Neural progenitor cell (in vitro differentiated cells): ENCODE results near the gene PDSS1. TPM values are rescaled to one million over a fixed set of nuclear protein-coding genes. Genes with fewer than 3 reads are reported as not detected.

Experiments used
- DNase-seq: peaks from one replicate; pipeline ENCODE4 v3.0.0-alpha.2; 2016; ENCODE audit warnings: low spot score
- H2AFZ ChIP-seq: fragments of 200-600 bp; sonication (generic); replicated peaks from 2 replicates; pipeline ENCODE4 v1.6.1; 2016; ENCODE audit warnings: antibody characterized with exemption
- H3F3A ChIP-seq: fragments of 200-600 bp; sonication (generic); 2 replicates; pipeline ENCODE4 v1.6.1; 2016; ENCODE audit warnings: antibody characterized with exemption, low read depth
- H3K27ac ChIP-seq: fragments of 200-600 bp; sonication (generic); 2 replicates; pipeline ENCODE4 v1.5.1; 2016; ENCODE audit warnings: mild to moderate bottlenecking
- H3K27me3 ChIP-seq: fragments of 200-600 bp; sonication (generic); 2 replicates; pipeline ENCODE4 v1.6.1; 2016; ENCODE audit warnings: mild to moderate bottlenecking, moderate library complexity
- H3K36me3 ChIP-seq: fragments of 200-600 bp; sonication (generic); 2 replicates; pipeline ENCODE4 v1.5.1; 2016
- H3K4me1 ChIP-seq: fragments of 200-600 bp; sonication (generic); 2 replicates; pipeline ENCODE4 v1.6.1; 2016; ENCODE audit warnings: mixed run types
- H3K4me2 ChIP-seq: fragments of 200-600 bp; sonication (generic); 2 replicates; pipeline ENCODE4 v1.6.1; 2016
- H3K4me3 ChIP-seq: fragments of 200-600 bp; sonication (generic); 2 replicates; pipeline ENCODE4 v1.5.1; 2016
- H3K79me2 ChIP-seq: fragments of 200-600 bp; sonication (generic); 2 replicates; pipeline ENCODE4 v1.6.1; 2016; ENCODE audit warnings: low read depth
- H3K9ac ChIP-seq: fragments of 200-600 bp; sonication (generic); 2 replicates; pipeline ENCODE4 v1.6.1; 2016
- H3K9me3 ChIP-seq: fragments of 200-600 bp; sonication (generic); 2 replicates; pipeline ENCODE4 v1.5.1; 2016; ENCODE audit warnings: low read depth
- H4K20me1 ChIP-seq: fragments of 200-600 bp; sonication (generic); 2 replicates; pipeline ENCODE4 v1.6.1; 2016; ENCODE audit warnings: low read depth
- H3K27ac Mint-ChIP-seq: 3 replicates; pipeline ENCODE4 v1.8.0; 2021; ENCODE audit warnings: mixed read lengths
- H3K27me3 Mint-ChIP-seq: 2 replicates; pipeline ENCODE4 v1.8.0; 2022; ENCODE audit warnings: low read depth, mild to moderate bottlenecking, inconsistent platforms, moderate library complexity, mixed read lengths; ENCODE audit not compliant: insufficient read depth
- H3K36me3 Mint-ChIP-seq: 3 replicates; pipeline ENCODE4 v1.8.0; 2021; ENCODE audit warnings: mixed read lengths
- H3K4me1 Mint-ChIP-seq: 3 replicates; pipeline ENCODE4 v1.8.0; 2021; ENCODE audit warnings: mixed read lengths
- H3K4me3 Mint-ChIP-seq: 3 replicates; pipeline ENCODE4 v1.8.0; 2021; ENCODE audit warnings: mild to moderate bottlenecking, moderate library complexity, mixed read lengths
- H3K9me3 Mint-ChIP-seq: 3 replicates; pipeline ENCODE4 v1.8.0; 2020; ENCODE audit warnings: mixed read lengths
- EZH2 ChIP-seq: fragments of 200-600 bp; sonication (generic); IDR thresholded peaks from 2 replicates; pipeline ENCODE4 v1.6.1; 2017; ENCODE audit warnings: antibody characterized with exemption, mild to moderate bottlenecking, moderate library complexity
- EZH2phosphoT487 ChIP-seq: fragments of 200-600 bp; sonication (generic); IDR thresholded peaks from 2 replicates; pipeline ENCODE4 v1.6.1; 2017; ENCODE audit warnings: antibody characterized with exemption
- total RNA-seq: library from RNA; depleted of rRNA; stranded (reverse); fragments of >200 nt; gene quantifications from 2 replicates; pipeline ENCODE4 v1.2.3, GENCODE V29; 2015; ENCODE audit warnings: low replicate concordance
- TF ChIP-seq, protein P1 (sequence below): fragments of 200-600 bp; sonication (generic); IDR thresholded peaks from 2 replicates; pipeline ENCODE4 v1.5.1; 2017; ENCODE audit warnings: antibody characterized with exemption, mild to moderate bottlenecking

Gene PDSS1
- total RNA-seq, 1 donor from 2014 or later = 17.2 TPM

DNA sequence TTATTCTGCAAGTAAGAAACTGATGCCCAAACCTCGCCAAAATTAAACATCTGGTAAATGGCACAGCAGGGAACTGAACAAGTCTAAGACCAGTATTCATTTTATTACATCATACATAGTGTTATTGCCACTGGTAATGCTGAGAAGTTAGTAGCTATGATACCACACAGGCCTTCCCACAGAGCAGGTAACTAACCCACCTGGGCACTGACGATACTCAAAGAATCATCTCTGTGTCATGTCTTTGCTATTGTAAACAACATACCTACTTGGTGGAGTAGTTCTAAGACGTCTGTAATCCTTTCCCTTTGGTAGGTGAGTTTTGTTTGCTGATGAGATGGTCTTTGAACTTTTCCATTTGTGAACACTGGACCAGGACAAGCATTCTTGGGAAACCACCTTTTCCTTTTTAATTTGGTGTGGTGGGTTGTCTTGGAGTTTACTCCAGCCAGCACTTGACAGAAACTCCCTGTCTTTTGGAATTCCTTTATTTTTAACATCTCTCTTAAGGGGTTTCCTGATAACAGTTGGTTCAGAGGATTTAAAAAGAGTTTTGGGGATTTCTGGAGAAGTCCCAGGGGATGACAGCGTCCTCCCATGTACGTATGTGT lies 40.9 kb downstream of the PDSS1 start:
- Mint-ChIP-seq H3K36me3 (peaks cover 34% of the 10 kb centered on the region), H3K9me3 (no peaks in the 10 kb centered on the region), H3K4me1 (peaks cover 18% of the 10 kb centered on the region), H3K27me3 (no peaks in the 10 kb centered on the region), H3K4me3 (no peak overlapping the region), H3K27ac (no peak overlapping the region)
- H3K36me3 ChIP-seq = no peaks in the 10 kb centered on the region
- DNase-seq = no peak
- H3F3A ChIP-seq = no peaks in the 10 kb centered on the region
- TF ChIP-seq EZH2 (no peak), EZH2phosphoT487 (no peak)
- TF ChIP-seq, protein P1, sequence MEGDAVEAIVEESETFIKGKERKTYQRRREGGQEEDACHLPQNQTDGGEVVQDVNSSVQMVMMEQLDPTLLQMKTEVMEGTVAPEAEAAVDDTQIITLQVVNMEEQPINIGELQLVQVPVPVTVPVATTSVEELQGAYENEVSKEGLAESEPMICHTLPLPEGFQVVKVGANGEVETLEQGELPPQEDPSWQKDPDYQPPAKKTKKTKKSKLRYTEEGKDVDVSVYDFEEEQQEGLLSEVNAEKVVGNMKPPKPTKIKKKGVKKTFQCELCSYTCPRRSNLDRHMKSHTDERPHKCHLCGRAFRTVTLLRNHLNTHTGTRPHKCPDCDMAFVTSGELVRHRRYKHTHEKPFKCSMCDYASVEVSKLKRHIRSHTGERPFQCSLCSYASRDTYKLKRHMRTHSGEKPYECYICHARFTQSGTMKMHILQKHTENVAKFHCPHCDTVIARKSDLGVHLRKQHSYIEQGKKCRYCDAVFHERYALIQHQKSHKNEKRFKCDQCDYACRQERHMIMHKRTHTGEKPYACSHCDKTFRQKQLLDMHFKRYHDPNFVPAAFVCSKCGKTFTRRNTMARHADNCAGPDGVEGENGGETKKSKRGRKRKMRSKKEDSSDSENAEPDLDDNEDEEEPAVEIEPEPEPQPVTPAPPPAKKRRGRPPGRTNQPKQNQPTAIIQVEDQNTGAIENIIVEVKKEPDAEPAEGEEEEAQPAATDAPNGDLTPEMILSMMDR = no peak
- H3K9me3 ChIP-seq = no peaks in the 10 kb centered on the region
- no peak overlapping the region for H3K27ac ChIP-seq
- no peaks in the 10 kb centered on the region for H4K20me1 ChIP-seq
- no peak overlapping the region for H3K4me2 ChIP-seq
- H3K4me1 ChIP-seq = peaks cover 18% of the 10 kb centered on the region
- no peaks in the 10 kb centered on the region for H3K79me2 ChIP-seq
- H3K9ac ChIP-seq = no peak overlapping the region
- no peak overlapping the region for H3K4me3 ChIP-seq
- no peak overlapping the region for H2AFZ ChIP-seq
- H3K27me3 ChIP-seq = no peaks in the 10 kb centered on the region

GRCh38 chr10:26739071-26739631 lies 41.6 kb downstream of the PDSS1 start:
- H3K4me3 Mint-ChIP-seq = no peak overlapping the region
- Histone ChIP-seq H3K4me2 (no peak overlapping the region), H3K4me3 (no peak overlapping the region), H3K27ac (no peak overlapping the region), H3K4me1 (peaks cover 13% of the 10 kb centered on the region), H3K9ac (no peak overlapping the region), H4K20me1 (no peaks in the 10 kb centered on the region), H3K27me3 (no peaks in the 10 kb centered on the region), H3K36me3 (no peaks in the 10 kb centered on the region), H3F3A (no peaks in the 10 kb centered on the region), H3K9me3 (no peaks in the 10 kb centered on the region), H3K79me2 (no peaks in the 10 kb centered on the region), H2AFZ (no peak overlapping the region)
- H3K27me3 Mint-ChIP-seq = no peaks in the 10 kb centered on the region
- no peak overlapping the region for H3K27ac Mint-ChIP-seq
- H3K9me3 Mint-ChIP-seq = no peaks in the 10 kb centered on the region
- H3K4me1 Mint-ChIP-seq = peaks cover 11% of the 10 kb centered on the region
- no peak for TF ChIP-seq EZH2
- TF ChIP-seq, protein P1 = no peak
- no peak for TF ChIP-seq EZH2phosphoT487
- H3K36me3 Mint-ChIP-seq = peaks cover 39% of the 10 kb centered on the region
- no peak for DNase-seq

DNA sequence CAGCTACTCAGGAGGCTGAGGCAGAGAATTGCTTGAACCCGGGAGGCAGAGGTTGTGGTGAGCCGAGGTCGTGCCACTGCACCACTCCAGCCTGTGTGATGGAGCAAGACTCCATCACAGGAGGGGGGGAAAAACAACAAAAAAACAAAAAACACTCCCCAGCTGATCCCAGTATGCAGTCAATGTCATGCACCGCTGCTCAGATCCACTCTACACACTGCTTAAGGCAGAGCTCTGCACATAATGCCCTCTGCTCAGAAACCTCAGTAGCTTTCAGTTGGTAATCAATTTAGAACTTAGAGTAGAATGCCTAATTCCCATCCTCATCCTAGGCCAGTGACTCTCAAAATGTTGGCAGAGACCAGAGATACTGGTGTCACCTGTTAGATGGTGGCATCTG lies 43.9 kb downstream of the PDSS1 start:
- Histone ChIP-seq H3F3A (no peaks in the 10 kb centered on the region), H3K4me1 (no peaks in the 10 kb centered on the region), H3K4me2 (no peak overlapping the region), H3K4me3 (no peak overlapping the region), H4K20me1 (no peaks in the 10 kb centered on the region), H3K27me3 (no peaks in the 10 kb centered on the region), H2AFZ (no peak overlapping the region), H3K79me2 (no peaks in the 10 kb centered on the region), H3K27ac (no peak overlapping the region), H3K9me3 (no peaks in the 10 kb centered on the region), H3K36me3 (peaks cover 7% of the 10 kb centered on the region), H3K9ac (no peak overlapping the region)
- Mint-ChIP-seq H3K4me1 (no peaks in the 10 kb centered on the region), H3K9me3 (no peaks in the 10 kb centered on the region), H3K27ac (no peak overlapping the region), H3K36me3 (peaks cover 37% of the 10 kb centered on the region), H3K27me3 (no peaks in the 10 kb centered on the region), H3K4me3 (no peak overlapping the region)
- TF ChIP-seq EZH2phosphoT487 = no peak
- no peak for TF ChIP-seq EZH2
- TF ChIP-seq, protein P1 = no peak
- DNase-seq = no peak
